Measurements from ENCODE around the gene ZFAND3. TPM values are rescaled to one million over a fixed set of nuclear protein-coding genes. Genes with fewer than 3 reads are reported as not detected.

The ZFAND3 gene
- polyA plus RNA-seq, 3 donors: 11.5 to 21.1 (median 11.7) TPM

DNA sequence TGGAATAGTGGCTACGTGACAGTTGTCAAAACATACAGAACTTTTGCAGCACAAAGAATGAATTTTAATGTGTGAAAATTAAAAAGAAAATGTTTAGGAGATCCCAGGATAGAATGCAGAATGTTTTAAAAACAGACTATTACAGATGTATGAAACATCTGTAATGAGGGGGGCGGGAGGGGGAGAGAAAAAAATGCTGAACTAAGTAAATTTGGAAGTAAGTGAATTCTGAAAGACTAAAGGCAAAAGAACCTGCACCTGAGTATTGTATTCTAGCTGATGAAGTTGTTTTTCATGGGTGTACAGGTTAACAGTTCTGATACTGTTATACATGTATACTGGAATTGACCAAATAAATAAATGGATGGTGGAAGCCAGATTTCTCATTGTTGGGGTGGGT, 178.8 kb downstream of the ZFAND3 start:
- Histone ChIP-seq H3K27me3 (ENCODE audit: control insufficient read depth in 2 of 2, insufficient read depth in 2 of 2, low read length in 2 of 2) (no peaks in the 10 kb centered on the region), H4K20me1 (ENCODE audit: insufficient read depth, low read length) (peaks cover 100% of the 10 kb centered on the region), H3K4me1 (ENCODE audit: control insufficient read depth in 1 of 2, insufficient read depth in 2 of 2, low read length in 2 of 2) (no peaks in the 10 kb centered on the region), H3K4me3 (replicated peaks in 1 of 3; ENCODE audit: low read depth in 2 of 3, low read length in 3 of 3) (no peak overlapping the region), H2AFZ (ENCODE audit: insufficient read depth, low read depth, low read length, poor library complexity, severe bottlenecking) (no peak overlapping the region), H3K79me2 (ENCODE audit: insufficient read depth, low read length) (peaks cover 81% of the 10 kb centered on the region), H3K27ac (ENCODE audit: low read depth in 1 of 2, low read length in 2 of 2) (no peak overlapping the region), H3K9ac (ENCODE audit: insufficient read depth, low read length, poor library complexity, severe bottlenecking) (no peak overlapping the region), H3K9me3 (replicated peaks in 1 of 2; ENCODE audit: control insufficient read depth in 1 of 2, insufficient read depth in 1 of 2, low read length in 2 of 2) (no peaks in the 10 kb centered on the region), H3K36me3 (replicated peaks in 1 of 2; ENCODE audit: control insufficient read depth in 1 of 2, insufficient read depth in 2 of 2, low read length in 2 of 2) (no peaks in the 10 kb centered on the region), H3K4me2 (replicated peaks; ENCODE audit: extremely low read depth, low read length, poor library complexity, severe bottlenecking) (no peak overlapping the region)
- H3K27me3 Mint-ChIP-seq (ENCODE audit: low read depth in 3 of 3): peaks cover 0 to 3% (median 0%) of the 10 kb centered on the region in 3 donors
- no peak overlapping the region for H3K27ac Mint-ChIP-seq
- intact Hi-C loops (cut with micrococcal nuclease): no loop called here
- no peak overlapping the region for H3K4me3 Mint-ChIP-seq
- 100% methylated on average over 2 of the region's 2 CpGs for WGBS (ENCODE audit: insufficient coverage)
- H3K4me1 Mint-ChIP-seq: no peaks in the 10 kb centered on the region
- H3K9me3 Mint-ChIP-seq: peaks cover 0 to 3% (median 0%) of the 10 kb centered on the region in 7 donors
- H3K36me3 Mint-ChIP-seq: peaks cover under 1 to 5% of the 10 kb centered on the region in 2 donors
- TF ChIP-seq, protein P1, sequence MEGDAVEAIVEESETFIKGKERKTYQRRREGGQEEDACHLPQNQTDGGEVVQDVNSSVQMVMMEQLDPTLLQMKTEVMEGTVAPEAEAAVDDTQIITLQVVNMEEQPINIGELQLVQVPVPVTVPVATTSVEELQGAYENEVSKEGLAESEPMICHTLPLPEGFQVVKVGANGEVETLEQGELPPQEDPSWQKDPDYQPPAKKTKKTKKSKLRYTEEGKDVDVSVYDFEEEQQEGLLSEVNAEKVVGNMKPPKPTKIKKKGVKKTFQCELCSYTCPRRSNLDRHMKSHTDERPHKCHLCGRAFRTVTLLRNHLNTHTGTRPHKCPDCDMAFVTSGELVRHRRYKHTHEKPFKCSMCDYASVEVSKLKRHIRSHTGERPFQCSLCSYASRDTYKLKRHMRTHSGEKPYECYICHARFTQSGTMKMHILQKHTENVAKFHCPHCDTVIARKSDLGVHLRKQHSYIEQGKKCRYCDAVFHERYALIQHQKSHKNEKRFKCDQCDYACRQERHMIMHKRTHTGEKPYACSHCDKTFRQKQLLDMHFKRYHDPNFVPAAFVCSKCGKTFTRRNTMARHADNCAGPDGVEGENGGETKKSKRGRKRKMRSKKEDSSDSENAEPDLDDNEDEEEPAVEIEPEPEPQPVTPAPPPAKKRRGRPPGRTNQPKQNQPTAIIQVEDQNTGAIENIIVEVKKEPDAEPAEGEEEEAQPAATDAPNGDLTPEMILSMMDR (IDR thresholded peaks at IDR 0.05): no peak
- no peak for DNase-seq

DNA sequence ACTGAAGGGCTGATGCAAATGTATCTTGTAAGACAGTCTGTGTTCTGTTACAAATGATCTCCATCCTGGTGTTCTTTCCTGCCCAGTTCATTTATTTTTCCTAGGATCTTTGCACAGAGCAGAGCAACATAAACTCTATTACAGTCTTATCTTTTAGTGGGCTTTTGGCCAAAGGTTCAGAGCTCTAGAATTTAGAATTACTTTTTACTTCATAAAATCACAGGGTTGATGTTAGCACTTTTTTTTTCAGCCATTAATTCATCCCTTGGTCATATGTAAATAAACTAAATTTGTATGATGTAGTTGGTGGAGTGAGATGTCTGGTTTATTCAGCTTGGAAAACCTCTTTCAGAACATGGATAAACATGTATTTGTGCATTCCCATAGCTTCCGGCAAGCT, 181.9 kb downstream of the ZFAND3 start:
- no peak overlapping the region for H2AFZ ChIP-seq (ENCODE audit: insufficient read depth, low read depth, low read length, poor library complexity, severe bottlenecking)
- Mint-ChIP-seq H3K4me3 (no peak overlapping the region), H3K9me3 (peaks cover 0 to 3% (median 0%) of the 10 kb centered on the region in 7 donors), H3K27ac (peak overlapping the region in 1 of 7 donors; percentile 13), H3K36me3 (peaks cover 5 to 7% of the 10 kb centered on the region in 2 donors), H3K4me1 (no peaks in the 10 kb centered on the region), H3K27me3 (ENCODE audit: low read depth in 3 of 3) (peaks cover 0 to 3% (median 0%) of the 10 kb centered on the region in 3 donors)
- H3K9ac ChIP-seq (ENCODE audit: insufficient read depth, low read length, poor library complexity, severe bottlenecking): no peak overlapping the region
- intact Hi-C loops (cut with micrococcal nuclease): no loop called here
- TF ChIP-seq, protein P1 (IDR thresholded peaks at IDR 0.05): no peak
- H3K79me2 ChIP-seq (ENCODE audit: insufficient read depth, low read length): peaks cover 76% of the 10 kb centered on the region
- WGBS (ENCODE audit: insufficient coverage): no CpG with 5 or more reads among the region's 1 CpG
- no peak overlapping the region for H3K27ac ChIP-seq (ENCODE audit: low read depth in 1 of 2, low read length in 2 of 2)
- H3K4me3 ChIP-seq (replicated peaks in 1 of 3; ENCODE audit: low read depth in 2 of 3, low read length in 3 of 3): no peak overlapping the region
- no peak overlapping the region for H3K4me2 ChIP-seq (replicated peaks; ENCODE audit: extremely low read depth, low read length, poor library complexity, severe bottlenecking)
- H3K9me3 ChIP-seq (replicated peaks in 1 of 2; ENCODE audit: control insufficient read depth in 1 of 2, insufficient read depth in 1 of 2, low read length in 2 of 2): no peaks in the 10 kb centered on the region
- peaks cover 100% of the 10 kb centered on the region for H4K20me1 ChIP-seq (ENCODE audit: insufficient read depth, low read length)
- H3K36me3 ChIP-seq (replicated peaks in 1 of 2; ENCODE audit: control insufficient read depth in 1 of 2, insufficient read depth in 2 of 2, low read length in 2 of 2): no peaks in the 10 kb centered on the region
- H3K27me3 ChIP-seq (ENCODE audit: control insufficient read depth in 2 of 2, insufficient read depth in 2 of 2, low read length in 2 of 2): no peaks in the 10 kb centered on the region
- no peaks in the 10 kb centered on the region for H3K4me1 ChIP-seq (ENCODE audit: control insufficient read depth in 1 of 2, insufficient read depth in 2 of 2, low read length in 2 of 2)
- DNase-seq: no peak

Data from CD14-positive monocyte (primary cell).